Gastrocnemius medialis (tissue), 4 donors: Measurements from ENCODE around the gene GRIK4. TPM values are rescaled to one million over a fixed set of nuclear protein-coding genes. Genes with fewer than 3 reads are reported as not detected.

Source experiments
- ATAC-seq, 2 donors: fragments of 150-250 bp; one replicate each; pipeline ENCODE4 v1.9.1; 2016
- DNase-seq, 2 donors: peaks; one replicate each; pipeline ENCODE4 v3.0.0-alpha.2; 2019
- H3K27ac ChIP-seq, 4 donors: fragments of 200-600 bp; sonication (generic); 1 replicate in 1 of 4; 2 replicates in 3 of 4; pipeline ENCODE4 v1.5.1; 2016 to 2018; ENCODE audit warnings: mild to moderate bottlenecking in 2 of 4, moderate library complexity in 1 of 4
- H3K27me3 ChIP-seq, 3 donors: fragments of 200-600 bp; sonication (generic) in 2 of 3; 1 replicate in 1 of 3; 2 replicates in 2 of 3; pipeline versions ENCODE4 v1.5.1 to v1.6.0; 2016 to 2019; ENCODE audit warnings: mild to moderate bottlenecking in 1 of 3, moderate library complexity in 1 of 3
- H3K36me3 ChIP-seq, 2 donors: fragments of 200-600 bp; sonication (generic) in 1 of 2; one replicate each; pipeline ENCODE4 v1.5.1; 2017 to 2018
- H3K4me1 ChIP-seq, 2 donors: fragments of 200-600 bp; sonication (generic) in 1 of 2; one replicate each; pipeline ENCODE4 v1.5.1; 2016 to 2017; ENCODE audit warnings: mild to moderate bottlenecking in 2 of 2
- H3K4me3 ChIP-seq, 4 donors: fragments of 200-600 bp; sonication (generic) in 3 of 4; 1 replicate in 1 of 4; 2 replicates in 3 of 4; pipeline ENCODE4 v1.5.1; 2016 to 2019; ENCODE audit warnings: mild to moderate bottlenecking in 2 of 4
- H3K9me3 ChIP-seq, 3 donors: fragments of 200-600 bp; sonication (generic) in 2 of 3; 1 replicate in 1 of 3; 2 replicates in 2 of 3; pipeline ENCODE4 v1.5.1; 2016 to 2019
- CTCF ChIP-seq, 5 experiments: fragments of 450-650 bp in 3 of 5; fragments of 200-600 bp in 2 of 5; sonication (generic) in 2 of 5; IDR thresholded peaks in 4 of 5; conservative IDR thresholded peaks in 1 of 5; 1 replicate in 4 of 5; 2 replicates in 1 of 5; pipeline ENCODE4 v1.5.1; 2016 to 2019; ENCODE audit warnings: antibody characterized with exemption in 5 of 5, mild to moderate bottlenecking in 3 of 5, moderate library complexity in 3 of 5
- POLR2A ChIP-seq, 2 donors: fragments of 450-650 bp; IDR thresholded peaks; one replicate each; pipeline ENCODE4 v1.6.1; 2017; ENCODE audit warnings: antibody characterized with exemption in 2 of 2, mild to moderate bottlenecking in 2 of 2, moderate library complexity in 2 of 2
- in situ Hi-C, 4 donors: fragments of 200-750 bp; cut with MboI; loops; one replicate each; pipeline versions ENCODE4 v1.15.0 to v1.8.0; 2017; ENCODE audit warnings: low sequenced_read_pairs in 4 of 4
- intact Hi-C: fragments of 100-400 bp; cut with DNase I; formaldehyde crosslinking; loops from one replicate; pipeline ENCODE4 v1.15.1; 2023; ENCODE audit warnings: low total_unique reads
- total RNA-seq, 4 donors: library from RNA; depleted of rRNA; stranded (reverse); fragments of >200 nt; gene quantifications; one replicate each; pipeline versions ENCODE4 v1.1.0 to v1.2.3, GENCODE V29; 2016

Gene GRIK4
- total RNA-seq, 4 donors from 2014 or later, result 0.42 TPM; not detected in 3

- TF ChIP-seq CTCF (IDR thresholded peaks at IDR 0.05 in 4 of 5, conservative IDR thresholded peaks at IDR 0.05 in 1 of 5) (no peak), POLR2A (IDR thresholded peaks at IDR 0.05) (no peak)
- intact Hi-C loops, result no loop called here
- no peaks in the 10 kb centered on the region for H3K9me3 ChIP-seq
- H3K27me3 ChIP-seq, result no peaks in the 10 kb centered on the region
- in situ Hi-C loops, result no loop called here
- H3K4me1 ChIP-seq, result peaks cover 3 to 4% of the 10 kb centered on the region in 2 donors
- ATAC-seq, result no peak
- H3K36me3 ChIP-seq, result no peaks in the 10 kb centered on the region
- no peak for DNase-seq
- H3K4me3 ChIP-seq, result no peak overlapping the region
- no peak overlapping the region for H3K27ac ChIP-seq
Observed at GRCh38 chr11:121033635-121034034, 522.1 kb downstream of the GRIK4 start.

- Histone ChIP-seq H3K27ac (no peak overlapping the region), H3K9me3 (no peaks in the 10 kb centered on the region), H3K4me3 (no peak overlapping the region), H3K4me1 (peaks cover 1 to 3% of the 10 kb centered on the region in 2 donors), H3K27me3 (no peaks in the 10 kb centered on the region), H3K36me3 (no peaks in the 10 kb centered on the region)
- in situ Hi-C loops, result no loop called here
- ATAC-seq (no peak), DNase-seq (no peak)
- intact Hi-C loops, result no loop called here
- no peak for TF ChIP-seq CTCF (IDR thresholded peaks at IDR 0.05 in 4 of 5, conservative IDR thresholded peaks at IDR 0.05 in 1 of 5)
- no peak for TF ChIP-seq POLR2A (IDR thresholded peaks at IDR 0.05)
Observed at GRCh38 chr11:121035169-121035755, 523.7 kb downstream of the GRIK4 start.

GRCh38 chr11:121035780-121036179, 524.2 kb downstream of the GRIK4 start:
- no peak overlapping the region for H3K27ac ChIP-seq

GRCh38 chr11:121037016-121037415, 525.5 kb downstream of the GRIK4 start:
- H3K4me1 ChIP-seq, result no peaks in the 10 kb centered on the region
- no peaks in the 10 kb centered on the region for H3K27me3 ChIP-seq
- ATAC-seq (no peak), DNase-seq (no peak)
- TF ChIP-seq POLR2A (IDR thresholded peaks at IDR 0.05) (no peak), CTCF (IDR thresholded peaks at IDR 0.05 in 4 of 5, conservative IDR thresholded peaks at IDR 0.05 in 1 of 5) (no peak)
- no peak overlapping the region for H3K27ac ChIP-seq
- H3K9me3 ChIP-seq, result no peaks in the 10 kb centered on the region
- H3K36me3 ChIP-seq, result no peaks in the 10 kb centered on the region
- intact Hi-C loops (no loop called here), in situ Hi-C loops (no loop called here)
- H3K4me3 ChIP-seq, result no peak overlapping the region

More at GRCh38 chr11:121035780-121036179, 524.2 kb downstream of the GRIK4 start:
- no peaks in the 10 kb centered on the region for H3K36me3 ChIP-seq
- DNase-seq, result no peak
- intact Hi-C loops, result no loop called here
- H3K27me3 ChIP-seq, result no peaks in the 10 kb centered on the region
- H3K9me3 ChIP-seq, result no peaks in the 10 kb centered on the region
- ATAC-seq, result no peak
- in situ Hi-C loops, result no loop called here
- no peak for TF ChIP-seq CTCF (IDR thresholded peaks at IDR 0.05 in 4 of 5, conservative IDR thresholded peaks at IDR 0.05 in 1 of 5)
- TF ChIP-seq POLR2A (IDR thresholded peaks at IDR 0.05), result no peak
- no peak overlapping the region for H3K4me3 ChIP-seq
- H3K4me1 ChIP-seq, result no peaks in the 10 kb centered on the region

Other genes starting within 250 kb of the GRIK4 start
- gene TLCD5, start 186.4 kb upstream of the GRIK4 start, total RNA-seq, result 1 to 10 TPM in 1 of 4 donors, under 1 TPM in 3; 0.27 to 1.0 (median 0.70) TPM
- gene ARHGEF12, start 175.3 kb upstream of the GRIK4 start, total RNA-seq, result 10 to 100 TPM; 52.9 to 77.3 (median 61.4) TPM